Vagina (tissue), 2 donors: ENCODE measurements around the gene IL24.

Experiments
- POLR2A ChIP-seq, 2 donors: fragments of 450-650 bp; IDR thresholded peaks; one replicate each; pipeline ENCODE4 v1.6.1; 2017; ENCODE audit warnings: antibody characterized with exemption in 2 of 2, mild to moderate bottlenecking in 2 of 2, moderate library complexity in 2 of 2
- POLR2AphosphoS5 ChIP-seq, 2 donors: sonication (generic); formaldehyde crosslinking; IDR thresholded peaks; one replicate each; pipeline ENCODE4 v1.9.0; 2017; ENCODE audit warnings: antibody characterized with exemption in 2 of 2, mild to moderate bottlenecking in 2 of 2, low read depth in 1 of 2; ENCODE audit not compliant: insufficient read depth in 1 of 2

GRCh38 chr1:206941766-206942418, 44.6 kb downstream of the IL24 start:
- TF ChIP-seq POLR2AphosphoS5 (IDR thresholded peaks at IDR 0.05; ENCODE audit: insufficient read depth in 1 of 2, low read depth in 1 of 2) (no peak), POLR2A (IDR thresholded peaks at IDR 0.05) (no peak)
